RKO (cell line): ENCODE measurements around the gene TXN2.
A peak's percentile ranks its signal among the peaks of the same experiment; 100 is the strongest.
"Not testable (repeated sequence)": the region's sequence is repeated elsewhere in the genome, so short reads cannot be mapped to it uniquely, and the experiment has no call there.

ENCODE experiments used
- DNase-seq: peaks from one replicate; pipeline ENCODE4 v3.0.0-alpha.2; 2016; ENCODE audit warnings: low spot score

The TXN2 gene

GRCh38 chr22:36481393-36482168, at the start of gene TXN2:
Gene TXN2, minus strand, starts transcription at chr22:36481640. Its CDS starts 803 bp downstream, at chr22:36480837.
- DNase-seq, result peak; percentile 96

- DNase-seq, result peak; percentile 100
Measured at GRCh38 chr22:36528795-36529751, 47.6 kb upstream of the TXN2 start, which contains the start of gene EIF3D. Gene EIF3D, minus strand, starts transcription at chr22:36529166. Its CDS starts 3,045 bp downstream, at chr22:36526121.

GRCh38 chr22:36528341-36528740, 46.9 kb upstream of the TXN2 start:
- DNase-seq, result peak; percentile 54

GRCh38 chr22:36522662-36523061, 41.2 kb upstream of the TXN2 start:
- no peak for DNase-seq

GRCh38 chr22:36520423-36520822, 39.0 kb upstream of the TXN2 start:
- DNase-seq, result no peak

GRCh38 chr22:36519906-36520305, 38.5 kb upstream of the TXN2 start:
- DNase-seq, result not testable (repeated sequence)

- no peak for DNase-seq
Measured at GRCh38 chr22:36514766-36515165, 33.3 kb upstream of the TXN2 start.

- DNase-seq, result no peak
Measured at GRCh38 chr22:36512991-36513390, 31.6 kb upstream of the TXN2 start.

- DNase-seq, result no peak
Measured at GRCh38 chr22:36512333-36512732, 30.9 kb upstream of the TXN2 start.

GRCh38 chr22:36510966-36511881, 29.8 kb upstream of the TXN2 start:
- peak; percentile 52 for DNase-seq

- no peak for DNase-seq
Measured at GRCh38 chr22:36510384-36510783, 28.9 kb upstream of the TXN2 start.

- no peak for DNase-seq
Measured at GRCh38 chr22:36507518-36508010, 26.1 kb upstream of the TXN2 start.

- DNase-seq, result peak; percentile 88
Measured at GRCh38 chr22:36506637-36507517, 25.4 kb upstream of the TXN2 start, which contains the start of gene FOXRED2. Gene FOXRED2, minus strand, starts transcription at chr22:36507040. Its CDS starts 618 bp downstream, at chr22:36506422.

GRCh38 chr22:36505998-36506635, 24.7 kb upstream of the TXN2 start:
- DNase-seq, result no peak

GRCh38 chr22:36497910-36498665, 16.6 kb upstream of the TXN2 start:
- peak; percentile 43 for DNase-seq

GRCh38 chr22:36493690-36494110, 12.3 kb upstream of the TXN2 start:
- DNase-seq, result no peak

- no peak for DNase-seq
Measured at GRCh38 chr22:36492109-36492508, 10.7 kb upstream of the TXN2 start.

- DNase-seq, result no peak
Measured at GRCh38 chr22:36491155-36491554, 9.7 kb upstream of the TXN2 start.
